Measurements from ENCODE around the gene SPEF1.

SPEF1 gene

GRCh38 chr20:3745686-3746173 lies 35.5 kb downstream of the SPEF1 start:
- DNase-seq (ENCODE audit: extremely low spot score), result no peak
- ChIA-PET POLR2A (interaction anchor here (0.7 to 4.5 kb wide), 4 partner anchors 18 to 41 kb away, joined by 3 to 41 read pairs (median 5); partner anchors contain the start of genes ADISSP and CENPB), CTCF (interaction anchor here (1.1 kb wide), 2 partner anchors 18 to 35 kb away, joined by 3 read pairs; no protein-coding TSS in a partner anchor)
- no peak for TF ChIP-seq ARNT (IDR thresholded peaks at IDR 0.05)
- no peak for TF ChIP-seq ELF4 (IDR thresholded peaks at IDR 0.05)
- TF ChIP-seq PKNOX1 (IDR thresholded peaks at IDR 0.05), result no peak
- no peak for TF ChIP-seq FOXK2 (IDR thresholded peaks at IDR 0.05)
- no peak for TF ChIP-seq BHLHE40 (IDR thresholded peaks at IDR 0.05; ENCODE audit: borderline replicate concordance)
- TF ChIP-seq ZNF384 (IDR thresholded peaks at IDR 0.05), result no peak
- no peak for TF ChIP-seq TARDBP (IDR thresholded peaks at IDR 0.05)
- no peak for TF ChIP-seq SP1 (IDR thresholded peaks at IDR 0.05)
- TF ChIP-seq CTBP1 (IDR thresholded peaks at IDR 0.05; ENCODE audit: borderline replicate concordance), result no peak
- no peak for TF ChIP-seq HDGF (IDR thresholded peaks at IDR 0.05; ENCODE audit: borderline replicate concordance)
- no peak for TF ChIP-seq FOXA1 (IDR thresholded peaks at IDR 0.05)
- no peak for TF ChIP-seq NFRKB (IDR thresholded peaks at IDR 0.05)
- no peak for TF ChIP-seq SUZ12 (IDR thresholded peaks at IDR 0.05)
- TF ChIP-seq LEF1 (IDR thresholded peaks at IDR 0.05; ENCODE audit: borderline replicate concordance), result no peak

DNA sequence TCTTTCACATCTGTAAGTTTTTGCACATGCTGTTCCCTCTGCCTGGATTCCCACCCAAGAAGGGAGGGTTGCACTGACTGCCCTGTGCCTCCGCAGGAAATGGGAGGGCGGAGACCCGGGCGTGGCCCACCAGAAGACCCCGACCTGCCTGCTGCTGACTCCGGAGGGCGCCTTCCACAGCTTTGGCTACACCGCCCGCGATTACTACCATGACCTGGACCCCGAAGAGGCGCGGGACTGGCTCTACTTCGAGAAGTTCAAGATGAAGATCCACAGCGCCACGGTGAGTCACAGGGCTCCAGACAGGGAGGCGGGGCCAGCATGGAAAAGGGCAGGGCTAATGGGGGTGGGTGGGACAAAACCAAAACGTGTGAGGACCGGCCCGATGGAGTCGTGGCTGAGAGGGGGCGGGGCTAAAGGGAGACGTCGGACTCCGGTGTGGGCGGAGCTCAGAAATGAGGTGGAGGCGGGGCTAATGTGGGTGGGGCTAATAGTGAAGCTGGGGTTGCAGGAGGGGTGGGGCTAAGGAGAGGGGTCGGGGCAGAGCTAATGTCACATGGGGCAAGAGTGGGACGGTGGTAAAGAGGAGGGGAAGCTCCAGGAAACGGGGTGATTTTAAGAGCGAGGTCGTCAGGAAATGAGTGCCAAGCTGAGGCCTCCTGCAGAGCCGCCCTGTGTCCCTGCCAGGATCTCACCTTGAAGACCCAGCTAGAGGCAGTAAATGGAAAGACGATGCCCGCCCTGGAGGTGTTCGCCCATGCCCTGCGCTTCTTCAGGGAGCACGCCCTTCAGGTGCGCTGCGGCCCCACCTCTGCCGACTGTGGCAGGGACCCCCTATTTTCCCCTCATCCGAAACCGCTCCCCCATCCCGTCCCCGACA lies 36.2 kb downstream of the SPEF1 start:
- peak; percentile 65 for TF ChIP-seq L3MBTL2 (conservative IDR thresholded peaks at IDR 0.05)
- no peak for TF ChIP-seq NFRKB (IDR thresholded peaks at IDR 0.05)
- ChIA-PET POLR2A (interaction anchor here (0.7 to 4.5 kb wide), 4 partner anchors 18 to 41 kb away, joined by 3 to 41 read pairs (median 5); partner anchors contain the start of genes ADISSP and CENPB), CTCF (interaction anchor here (1.1 kb wide), 3 partner anchors 10 to 34 kb away, joined by 3 to 5 read pairs (median 3); no protein-coding TSS in a partner anchor)
- peak; percentile 98 for DNase-seq (ENCODE audit: extremely low spot score)

DNA sequence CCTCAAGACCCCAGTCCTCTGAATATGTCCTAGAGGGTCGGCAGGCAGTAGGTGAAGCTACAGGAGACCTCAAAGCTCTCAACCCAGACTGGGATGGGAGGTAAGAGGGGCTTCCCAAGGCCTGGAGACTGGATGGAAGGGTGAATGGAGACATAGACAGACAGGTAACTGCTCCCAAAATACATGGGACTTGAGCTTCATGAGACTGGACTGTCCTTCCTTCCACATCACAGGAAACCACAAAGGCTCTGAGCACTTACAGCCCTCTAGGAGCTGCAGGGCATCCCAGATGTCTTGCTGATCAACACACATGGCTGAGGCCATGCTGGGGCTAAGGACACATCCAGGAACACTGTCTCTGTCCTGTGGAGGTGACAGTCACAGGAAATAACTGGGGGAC lies 37.2 kb downstream of the SPEF1 start:
- CTCF ChIA-PET, result interaction anchor here (0.5 to 1.1 kb wide), 5 partner anchors 9 to 27 kb away, joined by 3 to 5 read pairs (median 3); no protein-coding TSS in a partner anchor
- TF ChIP-seq FOXM1 (IDR thresholded peaks at IDR 0.05; ENCODE audit: borderline replicate concordance) (no peak), ARNT (IDR thresholded peaks at IDR 0.05) (no peak), ELF4 (IDR thresholded peaks at IDR 0.05) (no peak), FOXA1 (IDR thresholded peaks at IDR 0.05) (no peak), LEF1 (IDR thresholded peaks at IDR 0.05; ENCODE audit: borderline replicate concordance) (no peak), ZNF384 (IDR thresholded peaks at IDR 0.05) (no peak), SP1 (IDR thresholded peaks at IDR 0.05) (no peak), FOXK2 (IDR thresholded peaks at IDR 0.05) (no peak), NFRKB (IDR thresholded peaks at IDR 0.05) (no peak)
- no peak for DNase-seq (ENCODE audit: extremely low spot score)
- POLR2A ChIA-PET, result interaction anchor here (4.5 kb wide), 1 partner anchor 23 kb away, joined by 41 read pairs; the partner anchor contains the start of gene ADISSP

DNA sequence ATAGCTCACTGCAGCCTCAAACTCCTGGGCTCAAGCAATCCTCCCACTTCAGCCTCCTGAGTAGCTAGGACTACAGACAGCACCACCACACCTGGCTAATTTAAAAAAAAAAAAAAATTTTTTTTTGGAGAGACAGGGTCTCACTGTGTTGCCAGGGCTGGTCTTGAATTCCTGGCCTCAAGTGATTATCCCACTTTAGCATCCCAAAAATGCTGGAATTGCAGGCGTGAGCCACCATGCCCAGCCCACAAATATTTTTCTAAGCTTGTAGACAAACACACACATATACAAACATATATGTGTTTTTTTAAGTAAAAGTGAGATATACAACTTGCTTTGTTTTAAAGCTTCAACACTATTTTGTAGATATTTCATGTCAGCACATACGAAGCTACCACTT lies 38.0 kb downstream of the SPEF1 start:
- CTCF ChIA-PET, result interaction anchor here (0.5 to 1.0 kb wide), 5 partner anchors 14 to 29 kb away, joined by 3 to 4 read pairs (median 3); no protein-coding TSS in a partner anchor
- no peak for DNase-seq (ENCODE audit: extremely low spot score)
- TF ChIP-seq NFRKB (IDR thresholded peaks at IDR 0.05) (no peak), CTBP1 (IDR thresholded peaks at IDR 0.05; ENCODE audit: borderline replicate concordance) (no peak), BHLHE40 (IDR thresholded peaks at IDR 0.05; ENCODE audit: borderline replicate concordance) (no peak), LEF1 (IDR thresholded peaks at IDR 0.05; ENCODE audit: borderline replicate concordance) (no peak)
- POLR2A ChIA-PET, result no interaction called here

GRCh38 chr20:3741836-3742458 lies 39.3 kb downstream of the SPEF1 start:
- POLR2A ChIA-PET, result no interaction called here

GRCh38 chr20:3740615-3741301 lies 40.5 kb downstream of the SPEF1 start:
- TF ChIP-seq FOXK2 (IDR thresholded peaks at IDR 0.05) (no peak), ARNT (IDR thresholded peaks at IDR 0.05) (no peak), CTBP1 (IDR thresholded peaks at IDR 0.05; ENCODE audit: borderline replicate concordance) (no peak), TARDBP (IDR thresholded peaks at IDR 0.05) (no peak), SP1 (IDR thresholded peaks at IDR 0.05) (no peak), FOXM1 (IDR thresholded peaks at IDR 0.05; ENCODE audit: borderline replicate concordance) (no peak), PKNOX1 (IDR thresholded peaks at IDR 0.05) (no peak), FOXA1 (IDR thresholded peaks at IDR 0.05) (no peak), NFRKB (IDR thresholded peaks at IDR 0.05) (no peak), L3MBTL2 (conservative IDR thresholded peaks at IDR 0.05) (no peak), LEF1 (IDR thresholded peaks at IDR 0.05; ENCODE audit: borderline replicate concordance) (no peak), ELF4 (IDR thresholded peaks at IDR 0.05) (no peak), SUZ12 (IDR thresholded peaks at IDR 0.05) (no peak), BHLHE40 (IDR thresholded peaks at IDR 0.05; ENCODE audit: borderline replicate concordance) (no peak)
- CTCF ChIA-PET, result interaction anchor here (0.6 to 1.2 kb wide), 3 partner anchors 8 to 27 kb away, joined by 3 to 4 read pairs (median 3); no protein-coding TSS in a partner anchor
- POLR2A ChIA-PET, result interaction anchor here (2.1 kb wide), 1 partner anchor 27 kb away, joined by 8 read pairs; the partner anchor contains the start of gene ADISSP
- DNase-seq (ENCODE audit: extremely low spot score), result no peak

More at GRCh38 chr20:3741836-3742458, 39.3 kb downstream of the SPEF1 start:
- DNase-seq (ENCODE audit: extremely low spot score), result no peak
- no peak for TF ChIP-seq SP1 (IDR thresholded peaks at IDR 0.05)
- no peak for TF ChIP-seq BHLHE40 (IDR thresholded peaks at IDR 0.05; ENCODE audit: borderline replicate concordance)
- TF ChIP-seq FOXA1 (IDR thresholded peaks at IDR 0.05), result no peak
- TF ChIP-seq TARDBP (IDR thresholded peaks at IDR 0.05), result no peak
- TF ChIP-seq ZNF384 (IDR thresholded peaks at IDR 0.05), result no peak
- CTCF ChIA-PET, result interaction anchor here (0.6 to 1.1 kb wide), 2 partner anchors 9 to 11 kb away, joined by 3 to 4 read pairs; no protein-coding TSS in a partner anchor
